K562 (cell line): Measurements from ENCODE around the gene GP1BA. TPM values are rescaled to one million over a fixed set of nuclear protein-coding genes. Genes with fewer than 3 reads are reported as not detected.

Experiments
- GABPB1 ChIP-seq: sonication (generic); formaldehyde crosslinking; IDR thresholded peaks from 2 replicates; pipeline ENCODE4 v1.8.0; 2022; ENCODE audit warnings: mild to moderate bottlenecking, missing genetic modification reagents
- NFRKB ChIP-seq: fragments of 450-650 bp; IDR thresholded peaks from 2 replicates; pipeline ENCODE4 v1.6.1; 2016; ENCODE audit warnings: low read depth
- PTBP1 ChIP-seq: fragments of 200-400 bp; formaldehyde crosslinking; IDR thresholded peaks from 2 replicates; pipeline ENCODE4 v1.6.1; 2017; ENCODE audit warnings: low read depth, low read length
- TRIM28 ChIP-seq: fragments of 450-650 bp; IDR thresholded peaks from 2 replicates; pipeline ENCODE4 v1.6.1; 2017
- ZBTB9 ChIP-seq: fragments of 450-650 bp; formaldehyde crosslinking; IDR thresholded peaks from 2 replicates; pipeline ENCODE4 v1.4.0; 2020; ENCODE audit warnings: mild to moderate bottlenecking, moderate library complexity
- ZNF263 ChIP-seq: sonication (generic); formaldehyde crosslinking; IDR thresholded peaks from 2 replicates; pipeline ENCODE4 v1.8.0; 2022; ENCODE audit warnings: mild to moderate bottlenecking, missing genetic modification reagents, borderline replicate concordance
- ZNF592 ChIP-seq: fragments of 450-650 bp; IDR thresholded peaks from 2 replicates; pipeline ENCODE4 v1.6.1; 2017; ENCODE audit warnings: antibody characterized with exemption, mild to moderate bottlenecking
- ZNF77 ChIP-seq: fragments of 250-450 bp; sonication (Bioruptor Pico); IDR thresholded peaks from 2 replicates; pipeline ENCODE4 v1.5.0; 2020
- polyA plus RNA-seq, 8 experiments: library from polyadenylated mRNA; depleted of rRNA in 4 of 8; stranded (reverse) in 5 of 8; unstranded in 3 of 8; fragments of >200 nt; fragmentation: Nextera tagmentation in 2 of 8; fragmentation: Illumina TruSeq in 1 of 8; extraction: Ambion mirVana in 2 of 8; extraction: Trizol in 1 of 8; gene quantifications; 2 replicates each; pipeline versions ENCODE4 v1.2.1 to v1.2.3, GENCODE V29; 2011 to 2014; ENCODE audit warnings: inconsistent platforms in 1 of 8, missing spikeins in 1 of 8
- total RNA-seq, 7 experiments: library from RNA; depleted of rRNA in 6 of 7; stranded (reverse); fragments of >200 nt in 6 of 7; fragmentation: Illumina TruSeq in 2 of 7; extraction: Trizol in 2 of 7; gene quantifications; 2 replicates each; pipeline versions ENCODE4 v1.2.1 to v1.2.3, GENCODE V29; 2011 to 2021; ENCODE audit warnings: low replicate concordance in 1 of 7
- TF ChIP-seq, protein P1 (sequence below): sonication (generic); formaldehyde crosslinking; IDR thresholded peaks from 2 replicates; pipeline ENCODE4 v1.8.0; 2022; ENCODE audit warnings: mild to moderate bottlenecking, missing genetic modification reagents
- TF ChIP-seq, protein P2 (sequence below): fragments of 250-450 bp; sonication (Bioruptor Pico); IDR thresholded peaks from 2 replicates; pipeline ENCODE4 v1.5.0; 2021
- TF ChIP-seq, protein P3 (sequence below): fragments of 250-450 bp; sonication (Bioruptor Pico); IDR thresholded peaks from 2 replicates; pipeline ENCODE4 v1.8.0; 2021; ENCODE audit warnings: moderate library complexity, mild to moderate bottlenecking, inconsistent platforms

Gene GP1BA
- total and polyA plus RNA-seq, 9 of the 15 experiments (the other 6 are each of a cell fraction or from before 2014, with no cell fraction given), result 0.01 TPM; not detected in 8

- TF ChIP-seq ZBTB9 (CRISPR knock-in tag), result no peak
- TF ChIP-seq ZNF263 (CRISPR knock-in tag), result no peak
- TF ChIP-seq, protein P1, sequence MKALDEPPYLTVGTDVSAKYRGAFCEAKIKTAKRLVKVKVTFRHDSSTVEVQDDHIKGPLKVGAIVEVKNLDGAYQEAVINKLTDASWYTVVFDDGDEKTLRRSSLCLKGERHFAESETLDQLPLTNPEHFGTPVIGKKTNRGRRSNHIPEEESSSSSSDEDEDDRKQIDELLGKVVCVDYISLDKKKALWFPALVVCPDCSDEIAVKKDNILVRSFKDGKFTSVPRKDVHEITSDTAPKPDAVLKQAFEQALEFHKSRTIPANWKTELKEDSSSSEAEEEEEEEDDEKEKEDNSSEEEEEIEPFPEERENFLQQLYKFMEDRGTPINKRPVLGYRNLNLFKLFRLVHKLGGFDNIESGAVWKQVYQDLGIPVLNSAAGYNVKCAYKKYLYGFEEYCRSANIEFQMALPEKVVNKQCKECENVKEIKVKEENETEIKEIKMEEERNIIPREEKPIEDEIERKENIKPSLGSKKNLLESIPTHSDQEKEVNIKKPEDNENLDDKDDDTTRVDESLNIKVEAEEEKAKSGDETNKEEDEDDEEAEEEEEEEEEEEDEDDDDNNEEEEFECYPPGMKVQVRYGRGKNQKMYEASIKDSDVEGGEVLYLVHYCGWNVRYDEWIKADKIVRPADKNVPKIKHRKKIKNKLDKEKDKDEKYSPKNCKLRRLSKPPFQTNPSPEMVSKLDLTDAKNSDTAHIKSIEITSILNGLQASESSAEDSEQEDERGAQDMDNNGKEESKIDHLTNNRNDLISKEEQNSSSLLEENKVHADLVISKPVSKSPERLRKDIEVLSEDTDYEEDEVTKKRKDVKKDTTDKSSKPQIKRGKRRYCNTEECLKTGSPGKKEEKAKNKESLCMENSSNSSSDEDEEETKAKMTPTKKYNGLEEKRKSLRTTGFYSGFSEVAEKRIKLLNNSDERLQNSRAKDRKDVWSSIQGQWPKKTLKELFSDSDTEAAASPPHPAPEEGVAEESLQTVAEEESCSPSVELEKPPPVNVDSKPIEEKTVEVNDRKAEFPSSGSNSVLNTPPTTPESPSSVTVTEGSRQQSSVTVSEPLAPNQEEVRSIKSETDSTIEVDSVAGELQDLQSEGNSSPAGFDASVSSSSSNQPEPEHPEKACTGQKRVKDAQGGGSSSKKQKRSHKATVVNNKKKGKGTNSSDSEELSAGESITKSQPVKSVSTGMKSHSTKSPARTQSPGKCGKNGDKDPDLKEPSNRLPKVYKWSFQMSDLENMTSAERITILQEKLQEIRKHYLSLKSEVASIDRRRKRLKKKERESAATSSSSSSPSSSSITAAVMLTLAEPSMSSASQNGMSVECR, result peak; percentile 20; the same call in 1 of the 2 replicates
- TF ChIP-seq ZNF592, result peak; percentile 62
- TF ChIP-seq, protein P2, sequence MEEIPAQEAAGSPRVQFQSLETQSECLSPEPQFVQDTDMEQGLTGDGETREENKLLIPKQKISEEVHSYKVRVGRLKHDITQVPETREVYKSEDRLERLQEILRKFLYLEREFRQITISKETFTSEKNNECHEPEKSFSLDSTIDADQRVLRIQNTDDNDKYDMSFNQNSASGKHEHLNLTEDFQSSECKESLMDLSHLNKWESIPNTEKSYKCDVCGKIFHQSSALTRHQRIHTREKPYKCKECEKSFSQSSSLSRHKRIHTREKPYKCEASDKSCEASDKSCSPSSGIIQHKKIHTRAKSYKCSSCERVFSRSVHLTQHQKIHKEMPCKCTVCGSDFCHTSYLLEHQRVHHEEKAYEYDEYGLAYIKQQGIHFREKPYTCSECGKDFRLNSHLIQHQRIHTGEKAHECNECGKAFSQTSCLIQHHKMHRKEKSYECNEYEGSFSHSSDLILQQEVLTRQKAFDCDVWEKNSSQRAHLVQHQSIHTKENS (CRISPR knock-in tag), result no peak
- no peak for TF ChIP-seq TRIM28
- TF ChIP-seq PTBP1, result no peak
- TF ChIP-seq GABPB1, result peak; percentile 5; the same call in 1 of the 2 replicates
- TF ChIP-seq, protein P3, sequence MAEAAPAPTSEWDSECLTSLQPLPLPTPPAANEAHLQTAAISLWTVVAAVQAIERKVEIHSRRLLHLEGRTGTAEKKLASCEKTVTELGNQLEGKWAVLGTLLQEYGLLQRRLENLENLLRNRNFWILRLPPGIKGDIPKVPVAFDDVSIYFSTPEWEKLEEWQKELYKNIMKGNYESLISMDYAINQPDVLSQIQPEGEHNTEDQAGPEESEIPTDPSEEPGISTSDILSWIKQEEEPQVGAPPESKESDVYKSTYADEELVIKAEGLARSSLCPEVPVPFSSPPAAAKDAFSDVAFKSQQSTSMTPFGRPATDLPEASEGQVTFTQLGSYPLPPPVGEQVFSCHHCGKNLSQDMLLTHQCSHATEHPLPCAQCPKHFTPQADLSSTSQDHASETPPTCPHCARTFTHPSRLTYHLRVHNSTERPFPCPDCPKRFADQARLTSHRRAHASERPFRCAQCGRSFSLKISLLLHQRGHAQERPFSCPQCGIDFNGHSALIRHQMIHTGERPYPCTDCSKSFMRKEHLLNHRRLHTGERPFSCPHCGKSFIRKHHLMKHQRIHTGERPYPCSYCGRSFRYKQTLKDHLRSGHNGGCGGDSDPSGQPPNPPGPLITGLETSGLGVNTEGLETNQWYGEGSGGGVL (CRISPR knock-in tag), result no peak
- no peak for TF ChIP-seq ZNF77 (CRISPR knock-in tag)
- peak; percentile 95 for TF ChIP-seq NFRKB
These were observed 35.7 kb downstream of the GP1BA start, which contains the start of gene SPAG7 (continued) for GRCh38 chr17:4967539-4968485.
